Measurements from ENCODE around the gene GLOD5.

The GLOD5 gene

DNA sequence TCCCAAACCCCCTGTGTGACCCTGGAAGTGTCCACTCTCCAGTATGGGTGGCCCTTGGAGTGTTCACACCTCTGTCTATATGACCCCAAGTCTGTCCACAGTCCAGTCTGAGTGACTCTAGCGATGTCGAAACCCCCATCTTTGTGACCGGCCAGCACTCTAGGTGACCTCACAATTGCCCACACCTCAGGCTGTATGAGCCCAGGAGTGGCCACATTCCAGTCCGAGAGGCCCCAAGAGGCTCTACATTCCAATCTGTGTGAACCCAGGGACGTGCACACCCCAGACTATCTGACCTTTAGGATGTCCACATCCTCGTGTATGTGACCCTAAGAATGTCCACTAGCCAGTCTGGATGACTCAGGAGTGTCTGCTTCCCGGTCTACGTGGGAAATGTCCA is 7.3 kb upstream of the GLOD5 start:
- DNase-seq = no peak

DNA sequence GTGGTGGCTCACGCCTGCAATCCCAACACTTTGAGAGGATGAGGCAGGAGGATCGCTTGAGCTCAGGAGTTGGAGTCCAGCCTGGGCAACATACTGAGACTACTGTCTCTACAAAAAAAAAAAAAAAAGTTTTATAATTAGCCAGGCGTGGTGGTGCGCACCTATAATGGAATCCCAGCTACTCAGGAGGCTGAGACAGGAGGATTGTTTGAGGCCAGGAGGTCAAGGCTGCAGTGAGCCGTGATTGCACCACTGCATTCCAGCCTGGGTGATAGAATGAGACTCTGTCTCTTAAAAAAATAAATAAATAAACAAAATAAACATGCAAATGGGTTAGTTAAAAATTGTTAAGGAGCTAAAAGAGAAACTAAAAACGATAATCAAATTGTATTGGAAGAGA is 7.7 kb downstream of the GLOD5 start:
- DNase-seq = no peak

DNA sequence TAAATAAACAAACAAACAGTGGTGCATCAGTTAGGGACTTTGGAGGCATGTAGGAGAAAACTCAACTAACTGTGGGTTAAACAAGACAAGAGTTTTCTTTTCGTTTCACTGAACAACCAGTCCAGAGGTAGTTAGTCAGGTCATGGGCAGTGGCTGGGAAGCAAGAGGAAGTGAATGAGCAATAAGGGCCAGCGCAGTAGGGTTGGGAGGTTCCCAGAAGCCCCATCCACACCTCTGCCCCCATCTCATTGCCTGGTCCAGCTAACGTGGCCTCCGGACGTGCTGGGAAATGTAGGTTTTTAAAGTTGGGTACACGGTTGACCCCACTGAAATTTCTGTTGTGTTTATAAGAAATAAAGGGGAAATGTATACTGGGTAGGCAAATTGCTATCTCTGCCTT is 8.7 kb downstream of the GLOD5 start:
- no peak for DNase-seq

DNA sequence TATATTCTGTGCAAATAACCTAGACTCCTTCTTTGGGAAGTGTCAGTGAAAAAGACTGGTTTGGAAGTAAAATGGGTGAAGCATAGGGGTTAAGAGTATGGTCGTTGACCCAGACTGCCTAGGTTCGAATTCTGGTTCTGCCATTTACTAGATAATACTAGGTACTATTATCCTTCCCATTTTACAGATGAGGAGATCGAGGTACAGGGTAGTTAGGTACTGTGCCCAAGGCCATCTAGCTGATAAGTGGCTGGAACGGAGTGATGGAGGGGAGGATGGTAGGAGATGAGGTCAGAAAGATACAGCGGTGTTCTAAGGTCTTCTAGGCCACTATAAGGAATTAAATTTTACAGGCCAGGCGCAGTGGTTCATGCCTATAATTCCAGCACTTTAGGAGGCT is 11.1 kb downstream of the GLOD5 start:
- no peak for DNase-seq

DNA sequence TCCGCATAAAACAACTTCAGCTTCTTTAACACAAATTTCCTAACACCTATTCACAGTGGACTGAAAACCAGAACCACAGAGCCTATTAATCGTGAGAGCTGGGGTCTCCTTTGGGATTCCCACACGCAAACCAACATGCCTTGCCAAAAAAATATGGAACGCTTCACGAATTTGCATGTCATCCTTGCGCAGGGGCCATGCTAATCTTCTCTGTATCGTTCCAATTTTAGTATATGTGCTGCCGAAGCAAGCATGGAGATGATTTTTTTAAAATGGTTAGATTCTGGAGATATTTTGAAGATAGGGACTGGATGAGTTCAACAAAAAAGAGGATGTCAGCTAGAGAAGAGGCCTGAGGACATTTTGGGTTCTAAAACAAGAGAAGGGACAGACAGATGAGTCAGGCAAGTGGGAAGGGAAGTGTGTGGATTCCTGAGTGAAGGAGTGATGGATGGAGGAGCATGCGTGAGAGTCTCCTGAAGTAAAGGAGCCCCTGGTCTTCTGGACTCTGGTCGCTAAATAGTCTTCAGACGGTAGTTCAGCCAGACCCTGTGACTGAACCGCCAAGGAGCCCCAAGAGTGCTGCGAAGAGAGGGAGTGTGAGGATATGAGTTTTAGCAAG is 15.4 kb downstream of the GLOD5 start:
- no peak for DNase-seq

DNA sequence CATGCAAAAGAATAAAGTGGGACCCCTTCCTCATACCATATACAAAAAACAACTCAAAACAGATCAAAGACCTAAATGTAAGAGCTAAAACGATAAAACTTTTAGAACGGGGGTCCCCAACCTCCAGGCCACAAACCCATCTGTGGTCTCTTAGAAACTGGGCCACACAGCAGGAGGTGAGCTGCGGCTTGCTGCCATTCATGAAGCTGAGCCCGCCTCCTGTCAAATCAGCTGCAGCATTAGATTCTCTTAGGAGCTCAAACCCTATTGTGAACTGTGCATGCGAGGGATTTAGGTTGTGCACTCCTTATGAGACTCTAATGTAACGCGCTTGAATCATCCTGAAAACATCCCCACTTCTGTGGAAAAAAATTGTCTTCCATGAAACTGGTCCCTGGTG is 17.9 kb downstream of the GLOD5 start:
- no peak for DNase-seq

DNA sequence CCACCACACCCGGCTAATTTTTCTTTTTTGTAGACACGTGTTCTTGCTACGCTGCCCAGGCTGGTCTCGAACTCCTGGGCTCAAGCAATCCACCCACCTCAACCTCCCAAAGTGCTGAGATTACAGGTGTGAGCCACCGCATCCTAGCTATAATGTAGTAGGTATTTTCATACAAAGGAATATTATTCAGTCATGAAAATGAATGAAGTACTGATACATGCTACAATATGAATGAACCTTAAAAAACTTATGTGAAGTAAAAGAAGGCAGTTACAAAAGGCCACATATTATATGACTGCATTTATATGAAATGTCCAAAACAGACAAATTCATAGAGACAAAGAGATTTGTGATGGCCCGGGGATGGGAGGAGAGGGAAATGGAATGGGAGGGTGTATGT is 20.2 kb downstream of the GLOD5 start:
- no peak for DNase-seq

DNA sequence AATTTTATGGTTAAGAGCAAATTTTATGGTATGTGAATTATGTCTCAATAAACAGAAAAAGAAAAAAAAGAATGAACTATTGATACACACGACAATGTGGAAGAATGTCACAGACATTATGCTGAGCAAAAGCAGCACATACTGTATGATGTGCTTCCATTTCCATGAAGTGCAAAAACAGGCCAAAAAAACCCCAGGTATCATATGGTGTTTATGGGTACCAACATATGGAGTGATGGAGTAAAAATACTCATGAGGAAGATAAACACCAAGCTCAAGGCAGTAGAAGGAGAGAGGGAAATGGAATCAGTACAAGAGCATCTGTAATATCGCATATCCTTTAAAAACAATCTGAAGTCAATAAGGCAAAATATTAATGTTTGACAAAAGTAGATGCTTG is 20.7 kb downstream of the GLOD5 start:
- no peak for DNase-seq

DNA sequence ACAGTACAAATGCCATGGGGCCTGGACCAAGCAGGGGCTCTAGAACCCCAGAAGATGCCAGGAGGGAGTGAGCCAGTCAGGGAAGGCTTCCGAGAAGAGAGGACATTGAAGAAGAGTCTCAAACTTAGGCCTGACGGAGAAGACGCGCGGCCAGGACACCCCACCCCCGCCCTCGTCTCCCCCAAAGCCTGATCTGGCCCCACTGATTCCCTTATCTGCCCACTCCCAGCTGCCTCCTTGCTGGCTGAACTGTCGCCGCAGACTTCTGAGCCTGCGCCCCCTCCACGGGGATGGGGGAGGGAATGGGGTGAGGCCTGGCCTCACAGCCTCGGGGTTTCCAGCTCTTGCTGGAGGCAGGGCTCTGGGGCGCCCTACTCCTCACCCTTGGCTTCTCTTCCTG is 21.2 kb downstream of the GLOD5 start:
- DNase-seq = no peak

DNA sequence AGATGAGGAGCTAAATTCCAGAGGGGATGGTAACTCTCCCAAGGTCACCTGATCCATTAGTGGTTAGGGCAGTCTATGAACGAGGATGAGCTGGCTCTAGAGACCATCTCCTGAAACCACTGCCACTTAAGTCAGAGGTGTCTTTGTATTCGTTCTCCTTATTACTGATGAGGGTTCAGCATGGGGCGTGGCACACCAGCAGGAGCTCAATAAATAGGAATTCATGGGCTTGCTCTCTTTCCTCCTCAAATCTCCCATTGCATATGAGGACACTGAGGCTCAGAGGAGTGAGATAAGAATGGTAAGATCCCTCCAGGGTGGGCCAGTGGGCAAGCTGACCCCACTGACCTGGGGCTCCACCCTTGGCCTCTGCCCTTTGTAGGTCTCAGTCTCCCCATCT is 23.2 kb downstream of the GLOD5 start:
- no peak for DNase-seq

DNA sequence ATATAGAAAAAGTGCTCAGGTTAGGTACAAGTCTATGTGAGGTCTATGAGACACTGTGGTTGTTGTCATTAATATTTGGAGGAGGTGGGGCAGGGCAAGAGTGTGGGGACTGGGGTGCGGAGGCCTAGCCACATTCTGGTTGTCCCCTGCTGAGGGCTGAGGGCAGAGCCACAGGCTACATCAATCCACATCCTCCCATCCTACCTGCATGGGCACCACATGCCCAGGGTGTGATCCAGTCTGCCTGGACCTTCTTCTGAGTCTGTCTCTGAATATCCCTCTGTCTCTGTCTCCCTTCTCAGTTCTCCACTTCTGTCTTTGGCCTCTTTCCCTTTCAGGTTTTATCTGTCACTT is 23.6 kb downstream of the GLOD5 start:
- DNase-seq = no peak

DNA sequence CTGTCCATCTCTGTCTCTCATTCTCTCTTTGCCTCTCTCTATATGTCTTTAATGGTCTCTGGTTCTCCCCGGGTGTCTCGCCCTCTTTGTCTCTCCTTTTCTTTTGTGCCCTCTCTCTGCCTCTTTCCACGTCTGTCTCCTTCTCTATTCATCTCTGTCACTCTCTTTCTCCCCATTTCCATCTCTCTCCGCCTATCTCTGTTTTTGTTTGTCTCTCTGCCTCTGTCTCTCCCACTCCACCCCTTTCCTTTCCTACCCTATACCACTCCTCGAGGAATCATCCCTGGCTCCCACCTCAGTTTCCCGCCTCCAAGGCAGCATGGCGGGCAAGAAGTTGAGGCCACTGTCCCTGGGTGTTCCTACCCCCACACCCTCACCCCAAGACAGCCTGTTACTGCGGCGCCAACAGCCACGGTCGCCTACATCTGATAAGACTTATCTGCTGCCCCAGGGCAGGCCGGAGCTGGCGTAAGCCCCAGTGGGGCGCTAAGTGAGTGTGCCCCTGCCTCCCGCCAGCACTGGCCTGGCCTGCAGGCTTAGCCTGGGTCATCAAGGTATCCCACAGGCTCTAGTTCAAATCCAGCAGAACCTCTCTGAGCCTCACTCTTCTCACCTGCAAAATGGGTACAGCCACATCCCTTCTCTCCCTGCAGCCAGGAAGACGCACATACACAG is 24.1 kb downstream of the GLOD5 start:
- no peak for DNase-seq

DNA sequence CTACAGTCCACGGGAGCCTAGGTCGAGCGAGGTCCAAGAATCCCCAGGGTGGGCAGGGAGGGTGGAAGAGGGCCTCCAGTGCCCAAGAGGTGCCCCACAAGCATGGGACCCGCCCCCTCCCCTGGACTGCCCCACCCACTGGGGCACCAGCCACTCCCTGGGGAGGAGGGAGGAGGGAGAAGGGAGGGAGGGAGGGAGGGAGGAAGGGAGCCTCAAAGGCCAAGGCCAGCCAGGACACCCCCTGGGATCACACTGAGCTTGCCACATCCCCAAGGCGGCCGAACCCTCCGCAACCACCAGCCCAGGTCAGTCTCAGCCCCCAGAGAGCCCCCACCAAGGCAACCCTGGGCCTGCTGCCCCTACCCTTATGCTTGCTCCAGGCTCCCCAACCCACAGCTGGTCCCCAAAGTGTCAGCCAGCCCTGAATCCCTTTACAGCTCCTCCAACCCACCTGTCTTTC is 24.8 kb downstream of the GLOD5 start, which contains the start of gene GATA1:
GATA1 (plus strand) TSS at position 250 of the 460 bp plus-strand sequence. CDS start 4,520 bp downstream, outside the sequence.
- no peak for DNase-seq

DNA sequence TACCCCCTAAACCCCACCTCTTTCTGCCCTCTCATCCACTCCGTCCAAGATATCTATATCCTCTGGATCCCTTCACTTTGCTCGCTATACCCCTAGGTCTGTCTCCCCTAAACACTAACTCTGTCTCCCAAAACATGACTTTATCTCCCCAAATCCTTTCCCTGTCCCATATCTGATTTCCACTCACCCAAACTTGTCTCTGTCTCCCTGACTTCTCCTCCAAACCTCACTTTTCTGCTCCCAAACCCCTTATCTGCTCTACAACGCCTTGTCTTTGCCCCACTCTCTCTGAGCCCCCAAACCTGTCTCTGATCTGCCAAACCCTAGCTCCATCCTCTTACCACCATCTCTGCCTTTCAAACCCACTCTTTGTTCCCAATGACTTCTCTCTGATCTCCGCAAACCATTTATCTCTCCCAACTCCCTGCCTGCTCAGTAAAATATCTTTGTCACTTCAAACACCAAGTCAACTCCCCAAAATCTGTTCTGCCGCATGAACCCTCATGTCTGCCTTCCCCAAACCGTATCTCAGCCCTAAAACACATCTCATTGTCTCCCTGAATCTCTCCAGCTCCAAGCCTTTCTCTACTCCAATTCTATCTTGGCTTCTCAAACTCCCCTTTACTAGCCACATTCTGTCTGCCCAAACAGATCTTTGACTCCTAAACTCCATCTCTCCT is 25.4 kb downstream of the GLOD5 start:
- DNase-seq = no peak

DNA sequence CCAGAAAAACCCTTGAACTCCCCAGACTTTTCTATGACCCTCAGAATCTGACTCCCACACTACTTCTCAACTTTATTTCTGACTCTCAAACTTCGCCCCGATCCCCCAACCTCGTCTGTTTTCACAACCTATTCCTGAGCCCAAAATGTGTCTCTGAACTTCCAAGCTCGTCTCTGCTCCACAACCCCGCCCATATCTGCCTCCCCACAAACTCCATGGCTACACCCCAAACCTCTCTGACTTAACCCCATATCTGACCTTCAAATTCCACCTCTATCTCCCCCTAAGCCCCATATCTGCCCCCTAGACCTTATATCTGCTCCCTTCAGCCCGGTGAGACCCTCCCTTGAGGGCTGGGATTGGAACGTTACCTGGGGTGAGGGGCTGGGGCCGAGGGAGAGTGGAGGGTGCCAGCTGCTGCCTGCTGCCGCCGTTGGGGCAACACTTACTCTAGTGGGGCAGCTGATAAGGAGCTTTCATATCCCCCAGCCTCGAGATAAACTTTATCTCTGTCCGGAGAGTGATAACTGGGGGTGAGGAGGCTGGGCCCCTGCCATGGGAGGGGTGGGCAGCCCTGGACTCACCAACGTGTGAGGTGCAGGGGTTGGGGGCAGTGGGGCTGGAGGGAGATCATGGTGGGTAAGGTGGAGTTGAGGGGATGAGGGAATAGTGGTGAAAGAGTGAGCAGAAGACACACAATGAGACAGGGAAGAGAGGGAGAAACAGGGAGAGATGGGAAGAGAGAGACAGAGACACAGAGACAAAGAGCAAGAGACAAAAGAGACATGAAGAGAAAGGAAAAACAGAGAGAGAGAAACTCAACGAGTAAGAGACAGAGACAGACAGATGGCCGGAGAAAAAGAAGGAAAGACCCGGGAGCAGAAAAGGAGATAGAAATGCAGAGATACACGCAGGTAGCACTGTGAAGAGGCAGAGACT is 26.2 kb downstream of the GLOD5 start:
- DNase-seq = no peak

DNA sequence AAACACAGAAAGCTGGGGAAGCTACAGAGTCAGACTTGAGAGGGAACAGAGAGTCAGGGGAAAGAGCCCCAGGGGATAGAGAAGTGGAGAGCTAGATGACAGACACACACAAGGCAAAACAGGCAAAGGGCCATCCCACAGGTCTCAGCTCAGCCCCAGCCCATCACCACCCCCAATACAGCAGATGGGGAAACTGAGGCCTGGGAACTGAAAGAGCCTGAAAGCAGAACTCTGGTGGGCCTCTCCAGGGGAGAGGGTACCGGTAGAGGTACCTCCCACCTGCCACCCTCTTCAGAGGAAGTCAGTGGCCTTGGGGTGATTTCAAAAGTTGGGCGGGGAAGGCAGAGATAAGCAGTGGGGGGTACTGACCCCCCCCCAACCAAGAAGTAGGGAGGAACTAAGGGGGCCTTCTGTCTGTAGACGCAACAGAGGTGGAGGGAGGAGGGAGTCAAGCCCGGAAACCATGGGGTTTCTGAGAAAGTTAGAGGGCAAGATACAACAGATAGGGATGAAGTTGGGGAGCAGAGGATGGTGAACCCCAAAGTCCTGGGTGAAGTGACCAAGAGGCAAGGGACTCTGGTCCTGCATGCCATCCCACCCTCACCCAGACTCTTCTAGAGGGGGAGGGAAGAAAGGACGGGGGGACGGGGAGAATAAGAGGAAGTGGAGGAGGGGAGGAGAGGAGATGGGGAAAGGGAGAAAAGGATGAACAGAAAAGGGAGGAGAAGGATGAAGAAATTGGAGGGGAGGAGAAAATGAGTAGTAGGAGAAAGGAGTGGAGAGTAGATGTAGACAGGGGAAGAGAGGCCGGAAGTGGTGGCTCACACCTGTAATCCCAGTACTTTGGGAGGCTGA is 28.0 kb downstream of the GLOD5 start:
- DNase-seq = no peak

DNA sequence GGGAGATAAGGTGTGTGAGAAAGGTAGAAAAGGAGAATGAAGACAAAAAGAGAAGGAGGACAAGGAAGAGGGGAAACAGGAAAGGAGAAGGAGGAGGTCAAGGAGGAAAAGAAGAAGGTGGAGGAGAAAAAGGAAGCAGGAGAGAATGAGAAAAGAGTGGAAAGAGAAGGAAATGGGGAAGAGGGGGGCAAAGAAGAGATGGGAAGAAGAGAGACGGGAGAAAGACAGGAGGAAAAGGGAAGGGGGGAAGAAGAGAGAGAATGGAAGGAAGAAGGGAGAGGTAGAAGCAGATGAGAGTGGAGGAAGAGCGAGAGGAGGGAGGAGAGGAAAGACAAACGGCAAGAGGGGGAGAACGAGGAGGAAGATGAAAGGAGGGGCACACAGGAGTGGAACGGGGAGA is 28.9 kb downstream of the GLOD5 start:
- no peak for DNase-seq

DNA sequence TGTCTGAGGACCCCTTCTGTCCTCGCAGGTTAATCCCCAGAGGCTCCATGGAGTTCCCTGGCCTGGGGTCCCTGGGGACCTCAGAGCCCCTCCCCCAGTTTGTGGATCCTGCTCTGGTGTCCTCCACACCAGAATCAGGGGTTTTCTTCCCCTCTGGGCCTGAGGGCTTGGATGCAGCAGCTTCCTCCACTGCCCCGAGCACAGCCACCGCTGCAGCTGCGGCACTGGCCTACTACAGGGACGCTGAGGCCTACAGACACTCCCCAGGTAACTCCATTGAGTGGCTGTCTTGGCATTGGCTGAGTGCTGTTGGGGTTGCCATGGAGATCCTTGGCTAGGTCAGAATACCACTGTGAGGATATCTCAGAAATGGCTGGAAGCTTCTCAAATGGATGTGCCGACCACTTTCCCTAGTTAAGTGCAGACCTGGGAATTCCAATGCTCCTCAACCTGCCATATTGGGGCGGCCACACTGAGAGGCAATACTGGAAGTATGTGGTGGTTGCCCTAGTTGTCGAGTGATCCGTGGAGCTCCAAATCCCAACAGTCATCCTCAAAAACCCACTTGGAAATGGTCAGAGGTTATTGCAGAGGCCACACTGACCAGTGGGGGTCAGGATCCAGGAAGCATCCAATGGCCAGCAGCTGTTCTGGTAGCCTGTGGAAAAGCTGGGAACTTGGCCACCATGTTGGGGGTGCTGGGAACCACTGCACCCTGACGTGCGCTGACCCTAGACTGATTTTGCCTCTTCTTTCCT is 29.7 kb downstream of the GLOD5 start:
- DNase-seq = no peak

DNA sequence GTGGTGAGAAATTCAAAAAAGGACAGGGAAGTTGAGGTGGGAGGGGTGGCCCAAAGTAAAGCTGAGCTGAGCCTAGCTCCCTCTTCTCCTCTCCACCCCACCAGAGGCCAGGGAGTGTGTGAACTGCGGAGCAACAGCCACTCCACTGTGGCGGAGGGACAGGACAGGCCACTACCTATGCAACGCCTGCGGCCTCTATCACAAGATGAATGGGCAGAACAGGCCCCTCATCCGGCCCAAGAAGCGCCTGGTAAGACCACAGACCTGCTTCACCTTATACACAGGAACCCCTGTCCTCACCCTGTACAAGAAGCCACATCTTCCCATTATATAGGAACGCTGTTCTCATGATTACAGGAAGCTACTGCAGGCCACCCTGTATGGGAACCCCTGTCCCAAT is 30.7 kb downstream of the GLOD5 start:
- no peak for DNase-seq

DNA sequence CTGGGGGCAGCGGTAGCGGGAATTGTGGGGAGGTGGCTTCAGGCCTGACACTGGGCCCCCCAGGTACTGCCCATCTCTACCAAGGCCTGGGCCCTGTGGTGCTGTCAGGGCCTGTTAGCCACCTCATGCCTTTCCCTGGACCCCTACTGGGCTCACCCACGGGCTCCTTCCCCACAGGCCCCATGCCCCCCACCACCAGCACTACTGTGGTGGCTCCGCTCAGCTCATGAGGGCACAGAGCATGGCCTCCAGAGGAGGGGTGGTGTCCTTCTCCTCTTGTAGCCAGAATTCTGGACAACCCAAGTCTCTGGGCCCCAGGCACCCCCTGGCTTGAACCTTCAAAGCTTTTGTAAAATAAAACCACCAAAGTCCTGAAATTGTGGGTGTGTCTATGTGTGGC is 32.4 kb downstream of the GLOD5 start:
- no peak for DNase-seq

DNA sequence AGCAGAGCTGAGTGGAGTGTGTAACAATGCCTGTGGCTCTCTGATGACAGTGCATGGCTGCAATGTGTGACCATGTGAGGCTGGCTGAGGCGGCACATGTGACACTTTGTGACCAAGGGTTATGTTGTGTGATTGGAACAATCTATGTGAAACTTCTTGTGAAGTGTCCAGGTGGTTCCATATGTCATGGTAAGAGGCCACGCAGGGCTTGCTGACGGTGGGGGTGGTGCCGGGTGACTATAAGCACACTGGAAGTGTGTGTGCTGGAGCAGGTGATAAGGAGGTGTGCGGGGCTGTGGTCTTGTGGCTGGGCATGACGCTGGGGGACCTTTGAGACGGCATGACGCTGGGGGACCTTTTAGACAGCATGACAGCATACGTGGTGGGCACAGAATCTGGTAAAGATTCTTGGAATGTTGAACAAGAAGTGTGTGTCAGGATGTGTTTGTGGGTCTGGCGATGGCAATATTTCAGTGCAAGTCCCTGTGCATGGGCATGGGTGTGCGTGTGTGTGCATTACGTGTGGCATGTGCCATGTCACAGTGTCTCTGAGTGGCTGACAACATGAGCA is 32.9 kb downstream of the GLOD5 start:
- DNase-seq = no peak
